A549 treated with dexamethasone at 1 μM for 4 hours (cell line): ENCODE measurements around the gene CC2D1B. TPM values are rescaled to one million over a fixed set of nuclear protein-coding genes. Genes with fewer than 3 reads are reported as not detected.

Experiments
- total RNA-seq: library from RNA; stranded (reverse); fragments of 200-300 nt; extraction: Qiagen RNA extraction; gene quantifications from 5 replicates; pipeline ENCODE4 v1.2.3, GENCODE V29; 2022

Gene CC2D1B
- total RNA-seq: 15.3 to 22.5 TPM (median 20.7 TPM) in 5 replicates

GRCh38 chr1:52365746-52366516, at the start of gene CC2D1B:
TSS of gene CC2D1B (minus strand) at chr1:52366205. CDS start at chr1:52364620, 1,585 bp downstream.

GRCh38 chr1:52404116-52404974, 38.3 kb upstream of the CC2D1B start, which contains the start of the genes ORC1 and PRPF38A:
TSS of gene ORC1 (minus strand) at chr1:52404423. CDS start at chr1:52402223, 2,200 bp downstream.
TSS of gene PRPF38A (plus strand) at chr1:52404602. CDS start at chr1:52404750, 148 bp downstream.

Other genes starting within 250 kb of the CC2D1B start
- 7.9 to 10.0 TPM (median 8.6 TPM) in 5 replicates for gene ZFYVE9, start 224.1 kb downstream of the CC2D1B start, total RNA-seq
- gene ORC1, start 38.2 kb upstream of the CC2D1B start, total RNA-seq: 22.8 to 24.2 TPM (median 23.7 TPM) in 5 replicates
- 18.5 to 23.7 TPM (median 23.2 TPM) in 5 replicates for gene PRPF38A, start 38.4 kb upstream of the CC2D1B start, total RNA-seq
- gene TUT4, start 186.9 kb upstream of the CC2D1B start, total RNA-seq: 32.3 to 42.2 TPM (median 38.4 TPM) in 5 replicates
- gene GPX7, start 236.2 kb upstream of the CC2D1B start, total RNA-seq: not detected in 5 replicates